LNCaP clone FGC (cell line): ENCODE results near the gene AOX1.
"Not testable (repeated sequence)": the region's sequence is repeated elsewhere in the genome, so short reads cannot be mapped to it uniquely, and the experiment has no call there.

ENCODE experiments used
- DNase-seq: peaks from one replicate; pipeline ENCODE4 v3.0.0-alpha.2; 2011; ENCODE audit warnings: low read depth
- H3K4me3 ChIP-seq: 2 replicates; pipeline ENCODE4 v1.5.1; 2011; ENCODE audit warnings: mild to moderate bottlenecking, low read depth, low read length, control low read depth
- CTCF ChIP-seq: IDR thresholded peaks from 2 replicates; pipeline ENCODE4 v1.5.1; 2012; ENCODE audit warnings: mild to moderate bottlenecking; ENCODE audit not compliant: control insufficient read depth, insufficient read depth; ENCODE audit errors: extremely low read depth

Gene AOX1

GRCh38 chr2:200705305-200706041 lies 119.7 kb downstream of the AOX1 start:
- H3K4me3 ChIP-seq, result no peak overlapping the region
- DNase-seq, result no peak

GRCh38 chr2:200708943-200709342 lies 123.1 kb downstream of the AOX1 start:
- DNase-seq, result no peak
- no peak for TF ChIP-seq CTCF
- H3K4me3 ChIP-seq, result no peak overlapping the region

More at GRCh38 chr2:200705305-200706041, 119.7 kb downstream of the AOX1 start:
- no peak for TF ChIP-seq CTCF

- H3K4me3 ChIP-seq, result peak overlapping the region; percentile 25; the same call in 1 of the 2 replicates
- DNase-seq, result peak; percentile 94
- peak; percentile 68 for TF ChIP-seq CTCF
Measured at GRCh38 chr2:200713003-200713703, 127.3 kb downstream of the AOX1 start.

DNA sequence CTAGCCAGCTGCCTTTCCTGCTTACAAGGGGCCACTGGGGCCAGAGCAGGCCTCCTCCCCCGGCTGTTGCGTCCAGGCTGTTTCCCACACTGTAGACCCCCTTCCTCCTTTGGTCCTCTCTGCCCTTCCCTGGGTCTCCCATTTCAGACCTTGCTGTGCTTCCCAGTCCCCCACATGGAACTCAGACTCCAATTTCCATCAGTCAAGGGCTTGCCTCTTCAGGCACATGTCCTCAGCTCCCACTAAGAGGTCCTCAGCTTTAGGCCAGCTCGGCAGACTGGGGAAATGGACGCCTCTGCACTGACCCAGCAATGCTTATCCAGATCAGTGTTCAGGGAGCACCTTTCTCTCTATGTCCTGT lies 127.9 kb downstream of the AOX1 start:
- no peak overlapping the region for H3K4me3 ChIP-seq
- no peak for TF ChIP-seq CTCF
- no peak for DNase-seq

GRCh38 chr2:200715014-200715413 lies 129.2 kb downstream of the AOX1 start:
- DNase-seq, H3K4me3 ChIP-seq: not testable (repeated sequence)

DNA sequence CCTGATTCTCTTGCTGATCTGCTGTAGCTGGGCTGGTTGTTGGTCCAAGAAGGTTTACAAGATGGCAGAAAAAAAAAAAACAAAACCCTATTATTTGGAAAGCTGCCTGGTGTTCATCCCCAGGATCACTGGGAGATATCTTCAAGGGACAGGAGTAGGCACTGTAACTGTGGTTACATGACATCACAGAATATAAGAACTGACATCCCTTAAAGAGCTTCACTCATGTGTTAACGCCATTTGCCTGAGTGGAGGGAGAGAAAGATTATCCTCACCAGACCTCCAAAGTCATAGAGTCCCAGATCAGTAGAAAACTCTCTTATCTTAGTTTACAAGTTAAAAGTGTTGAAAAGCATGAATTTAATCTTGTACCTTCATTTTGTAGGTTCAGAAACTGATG lies 130.6 kb downstream of the AOX1 start:
- TF ChIP-seq CTCF, result no peak
- H3K4me3 ChIP-seq, result no peak overlapping the region
- DNase-seq, result no peak
